Activated CD4-positive, alpha-beta T cell treated with anti-CD3 and anti-CD28 coated beads, Interleukin-2, amount 50 U/mL, for 4 hours (primary cell): ENCODE results near the gene C9orf152.

Source experiments
- DNase-seq, 2 experiments: peaks; one replicate each; pipeline ENCODE4 v3.0.0-alpha.2; 2020

C9orf152 gene

GRCh38 chr9:110179734-110180133, 28.2 kb downstream of the C9orf152 start:
- DNase-seq, result no peak

- no peak for DNase-seq
Measured at GRCh38 chr9:110178281-110178680, 29.7 kb downstream of the C9orf152 start.

- DNase-seq, result no peak
Measured at GRCh38 chr9:110175275-110175968, 32.5 kb downstream of the C9orf152 start.

- no peak for DNase-seq
Measured at GRCh38 chr9:110173322-110173642, 34.7 kb downstream of the C9orf152 start.

GRCh38 chr9:110170357-110171257, 37.4 kb downstream of the C9orf152 start:
- no peak for DNase-seq

- no peak for DNase-seq
Measured at GRCh38 chr9:110168486-110168885, 39.5 kb downstream of the C9orf152 start.

- no peak for DNase-seq
Measured at GRCh38 chr9:110161940-110162339, 46.0 kb downstream of the C9orf152 start.

GRCh38 chr9:110160685-110161084, 47.3 kb downstream of the C9orf152 start:
- no peak for DNase-seq

- no peak for DNase-seq
Measured at GRCh38 chr9:110160123-110160522, 47.8 kb downstream of the C9orf152 start.

- no peak for DNase-seq
Measured at GRCh38 chr9:110157823-110158664, 49.9 kb downstream of the C9orf152 start.

GRCh38 chr9:110156902-110157301, 51.1 kb downstream of the C9orf152 start:
- DNase-seq, result no peak

- no peak for DNase-seq
Measured at GRCh38 chr9:110156416-110156815, 51.5 kb downstream of the C9orf152 start.

- no peak for DNase-seq
Measured at GRCh38 chr9:110155751-110156150, 52.2 kb downstream of the C9orf152 start.

GRCh38 chr9:110153431-110153830, 54.5 kb downstream of the C9orf152 start:
- no peak for DNase-seq

- no peak for DNase-seq
Measured at GRCh38 chr9:110152704-110153374, 55.1 kb downstream of the C9orf152 start.
